Measurements from ENCODE around the gene TCAP. TPM values are rescaled to one million over a fixed set of nuclear protein-coding genes. Genes with fewer than 3 reads are reported as not detected.

Gene TCAP
- total and polyA plus RNA-seq, 9 donors = 212 to 460 (median 328) TPM

DNA sequence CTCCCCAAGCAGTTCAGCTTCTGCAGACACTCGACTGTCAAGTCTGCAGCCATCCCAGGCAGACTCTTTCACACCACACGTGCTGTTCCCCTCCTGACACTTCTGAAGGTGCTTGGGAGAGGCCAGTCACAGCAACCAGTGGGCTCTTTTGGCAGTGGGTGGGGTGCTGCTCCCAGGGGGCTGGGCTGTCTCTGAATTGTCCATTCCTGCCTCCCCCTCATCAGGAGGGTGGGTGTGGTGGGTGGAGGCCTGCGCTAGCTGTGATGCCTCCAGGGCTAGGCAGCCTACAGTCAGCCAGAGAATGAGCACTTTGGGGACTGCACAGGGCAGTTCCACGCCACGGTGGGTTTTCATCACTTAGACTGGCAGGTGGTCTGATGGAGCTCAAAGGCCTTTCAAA lies 17.9 kb upstream of the TCAP start:
- Histone ChIP-seq H3K36me3 (ENCODE audit: control insufficient read depth, insufficient read depth, low read length) (peaks cover 4% of the 10 kb centered on the region), H3K4me1 (ENCODE audit: control insufficient read depth, insufficient read depth, low read length) (no peaks in the 10 kb centered on the region), H3K27ac (ENCODE audit: low read length) (no peak overlapping the region), H3K4me3 (ENCODE audit: low read length) (no peak overlapping the region), H3K27me3 (ENCODE audit: control insufficient read depth, insufficient read depth, low read length) (no peaks in the 10 kb centered on the region), H3K9me3 (replicated peaks; ENCODE audit: control insufficient read depth, low read depth, low read length) (no peaks in the 10 kb centered on the region)
- WGBS (ENCODE audit: insufficient coverage) = 0% methylated on average over 1 of the region's 5 CpGs
- no peak for DNase-seq

GRCh38 chr17:39648616-39649366 lies 16.4 kb upstream of the TCAP start:
- no peak overlapping the region for H3K27ac ChIP-seq (ENCODE audit: low read length)
- DNase-seq = no peak
- no peak overlapping the region for H3K4me3 ChIP-seq (ENCODE audit: low read length)
- H3K4me1 ChIP-seq (ENCODE audit: control insufficient read depth, insufficient read depth, low read length) = peaks cover 6% of the 10 kb centered on the region
- H3K9me3 ChIP-seq (replicated peaks; ENCODE audit: control insufficient read depth, low read depth, low read length) = no peaks in the 10 kb centered on the region
- WGBS (ENCODE audit: insufficient coverage) = 72% methylated on average over 6 of the region's 15 CpGs
- H3K27me3 ChIP-seq (ENCODE audit: control insufficient read depth, insufficient read depth, low read length) = no peaks in the 10 kb centered on the region
- peaks cover 3% of the 10 kb centered on the region for H3K36me3 ChIP-seq (ENCODE audit: control insufficient read depth, insufficient read depth, low read length)

DNA sequence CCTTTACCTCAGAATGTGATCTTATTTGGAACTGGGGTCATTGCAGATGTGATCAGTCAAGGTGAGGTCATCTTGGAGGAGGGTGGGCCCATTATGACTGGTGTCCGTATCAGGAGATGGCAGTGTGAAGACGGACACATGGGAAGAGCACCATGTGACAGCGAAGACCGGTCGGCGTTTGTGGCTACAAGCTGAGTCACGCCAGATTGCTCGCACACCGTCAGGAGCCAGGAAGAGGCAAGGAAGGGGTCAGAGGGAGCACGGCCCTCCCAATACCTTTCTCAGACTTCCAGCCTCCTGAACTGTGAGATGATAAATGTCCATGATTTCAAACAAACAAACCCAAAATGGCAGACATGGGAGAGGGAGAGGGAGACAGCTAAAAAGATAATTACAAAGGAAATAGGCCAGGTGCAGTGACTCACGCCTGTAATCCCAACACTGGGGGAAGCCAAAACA lies 15.0 kb upstream of the TCAP start:
- no peak for DNase-seq
- Histone ChIP-seq H3K9me3 (replicated peaks; ENCODE audit: control insufficient read depth, low read depth, low read length) (no peaks in the 10 kb centered on the region), H3K27ac (ENCODE audit: low read length) (no peak overlapping the region), H3K4me1 (ENCODE audit: control insufficient read depth, insufficient read depth, low read length) (peaks cover 6% of the 10 kb centered on the region), H3K36me3 (ENCODE audit: control insufficient read depth, insufficient read depth, low read length) (peaks cover 12% of the 10 kb centered on the region), H3K4me3 (ENCODE audit: low read length) (no peak overlapping the region), H3K27me3 (ENCODE audit: control insufficient read depth, insufficient read depth, low read length) (no peaks in the 10 kb centered on the region)
- no CpG with 5 or more reads among the region's 11 CpGs for WGBS (ENCODE audit: insufficient coverage)

GRCh38 chr17:39651923-39652586 lies 13.1 kb upstream of the TCAP start:
- WGBS (ENCODE audit: insufficient coverage) = 64% methylated on average over 2 of the region's 8 CpGs
- Histone ChIP-seq H3K4me3 (ENCODE audit: low read length) (no peak overlapping the region), H3K36me3 (ENCODE audit: control insufficient read depth, insufficient read depth, low read length) (peaks cover 12% of the 10 kb centered on the region), H3K4me1 (ENCODE audit: control insufficient read depth, insufficient read depth, low read length) (peaks cover 6% of the 10 kb centered on the region), H3K9me3 (replicated peaks; ENCODE audit: control insufficient read depth, low read depth, low read length) (no peaks in the 10 kb centered on the region), H3K27ac (ENCODE audit: low read length) (no peak overlapping the region), H3K27me3 (ENCODE audit: control insufficient read depth, insufficient read depth, low read length) (no peaks in the 10 kb centered on the region)
- no peak for DNase-seq

- WGBS (ENCODE audit: insufficient coverage) = 53% methylated on average over 7 of the region's 7 CpGs
- Histone ChIP-seq H3K9me3 (replicated peaks; ENCODE audit: control insufficient read depth, low read depth, low read length) (no peaks in the 10 kb centered on the region), H3K27ac (ENCODE audit: low read length) (no peak overlapping the region)
Observed at GRCh38 chr17:39652587-39653315, 12.4 kb upstream of the TCAP start.

DNA sequence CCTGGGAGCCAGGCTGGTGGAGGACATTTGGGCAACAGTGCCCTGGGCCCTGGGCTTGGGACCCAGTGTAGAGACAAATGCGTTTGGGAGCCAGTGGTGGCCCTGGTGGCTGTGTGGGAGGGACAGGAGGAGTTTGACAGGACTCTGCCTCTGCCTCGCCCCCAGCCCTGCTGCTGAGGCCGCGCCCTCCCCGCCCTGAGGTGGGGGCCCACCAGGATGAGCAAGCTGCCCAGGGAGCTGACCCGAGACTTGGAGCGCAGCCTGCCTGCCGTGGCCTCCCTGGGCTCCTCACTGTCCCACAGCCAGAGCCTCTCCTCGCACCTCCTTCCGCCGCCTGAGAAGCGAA lies 11.9 kb upstream of the TCAP start:
- WGBS (ENCODE audit: insufficient coverage) = 81% methylated on average over 6 of the region's 12 CpGs
- Histone ChIP-seq H3K36me3 (ENCODE audit: control insufficient read depth, insufficient read depth, low read length) (peaks cover 22% of the 10 kb centered on the region), H3K4me1 (ENCODE audit: control insufficient read depth, insufficient read depth, low read length) (peaks cover 6% of the 10 kb centered on the region), H3K27me3 (ENCODE audit: control insufficient read depth, insufficient read depth, low read length) (no peaks in the 10 kb centered on the region), H3K27ac (ENCODE audit: low read length) (no peak overlapping the region), H3K9me3 (replicated peaks; ENCODE audit: control insufficient read depth, low read depth, low read length) (no peaks in the 10 kb centered on the region), H3K4me3 (ENCODE audit: low read length) (no peak overlapping the region)
- no peak for DNase-seq

More at GRCh38 chr17:39652587-39653315, 12.4 kb upstream of the TCAP start:
- DNase-seq = no peak
- Histone ChIP-seq H3K36me3 (ENCODE audit: control insufficient read depth, insufficient read depth, low read length) (peaks cover 16% of the 10 kb centered on the region), H3K4me1 (ENCODE audit: control insufficient read depth, insufficient read depth, low read length) (peaks cover 6% of the 10 kb centered on the region), H3K4me3 (ENCODE audit: low read length) (no peak overlapping the region), H3K27me3 (ENCODE audit: control insufficient read depth, insufficient read depth, low read length) (no peaks in the 10 kb centered on the region)

GRCh38 chr17:39653662-39654331 lies 11.4 kb upstream of the TCAP start:
- peaks cover 6% of the 10 kb centered on the region for H3K4me1 ChIP-seq (ENCODE audit: control insufficient read depth, insufficient read depth, low read length)
- H3K9me3 ChIP-seq (replicated peaks; ENCODE audit: control insufficient read depth, low read depth, low read length) = no peaks in the 10 kb centered on the region
- DNase-seq = no peak
- H3K4me3 ChIP-seq (ENCODE audit: low read length) = no peak overlapping the region
- H3K27ac ChIP-seq (ENCODE audit: low read length) = no peak overlapping the region
- no peaks in the 10 kb centered on the region for H3K27me3 ChIP-seq (ENCODE audit: control insufficient read depth, insufficient read depth, low read length)
- WGBS (ENCODE audit: insufficient coverage) = 72% methylated on average over 7 of the region's 14 CpGs
- H3K36me3 ChIP-seq (ENCODE audit: control insufficient read depth, insufficient read depth, low read length) = peaks cover 26% of the 10 kb centered on the region

- Histone ChIP-seq H3K9me3 (replicated peaks; ENCODE audit: control insufficient read depth, low read depth, low read length) (no peaks in the 10 kb centered on the region), H3K27me3 (ENCODE audit: control insufficient read depth, insufficient read depth, low read length) (no peaks in the 10 kb centered on the region), H3K36me3 (ENCODE audit: control insufficient read depth, insufficient read depth, low read length) (peaks cover 37% of the 10 kb centered on the region), H3K27ac (ENCODE audit: low read length) (no peak overlapping the region), H3K4me1 (ENCODE audit: control insufficient read depth, insufficient read depth, low read length) (peaks cover 13% of the 10 kb centered on the region), H3K4me3 (ENCODE audit: low read length) (no peak overlapping the region)
- no peak for DNase-seq
- no CpG with 5 or more reads among the region's 2 CpGs for WGBS (ENCODE audit: insufficient coverage)
Observed at GRCh38 chr17:39655105-39655504, 10.0 kb upstream of the TCAP start.

GRCh38 chr17:39658346-39658745 lies 6.8 kb upstream of the TCAP start:
- Histone ChIP-seq H3K27ac (ENCODE audit: low read length) (no peak overlapping the region), H3K9me3 (replicated peaks; ENCODE audit: control insufficient read depth, low read depth, low read length) (no peaks in the 10 kb centered on the region), H3K4me3 (ENCODE audit: low read length) (no peak overlapping the region), H3K36me3 (ENCODE audit: control insufficient read depth, insufficient read depth, low read length) (peaks cover 58% of the 10 kb centered on the region), H3K4me1 (ENCODE audit: control insufficient read depth, insufficient read depth, low read length) (peaks cover 37% of the 10 kb centered on the region), H3K27me3 (ENCODE audit: control insufficient read depth, insufficient read depth, low read length) (no peaks in the 10 kb centered on the region)
- DNase-seq = no peak
- whole genome bisulfite sequencing (ENCODE audit: insufficient coverage) = 90% methylated on average over 8 of the region's 11 CpGs

- H3K9me3 ChIP-seq (replicated peaks; ENCODE audit: control insufficient read depth, low read depth, low read length) = no peaks in the 10 kb centered on the region
- no peak overlapping the region for H3K4me3 ChIP-seq (ENCODE audit: low read length)
- peak overlapping the region; percentile 13 for H3K27ac ChIP-seq (ENCODE audit: low read length)
- WGBS (ENCODE audit: insufficient coverage) = no CpG with 5 or more reads among the region's 3 CpGs
- no peak for DNase-seq
- no peaks in the 10 kb centered on the region for H3K27me3 ChIP-seq (ENCODE audit: control insufficient read depth, insufficient read depth, low read length)
- H3K36me3 ChIP-seq (ENCODE audit: control insufficient read depth, insufficient read depth, low read length) = peaks cover 55% of the 10 kb centered on the region
- H3K4me1 ChIP-seq (ENCODE audit: control insufficient read depth, insufficient read depth, low read length) = peaks cover 41% of the 10 kb centered on the region
Observed at GRCh38 chr17:39658760-39659159, 6.4 kb upstream of the TCAP start.

All from muscle of leg (tissue), 11 donors.